ENCODE results near the gene CDON.
A peak's percentile ranks its signal among the peaks of the same experiment; 100 is the strongest.

Gene CDON

GRCh38 chr11:126062679-126063506 lies at the start of gene CDON:
Gene CDON (minus strand): TSS chr11:126062866. CDS start chr11:126023476, 39,390 bp downstream.
- DNase-seq = peak; percentile 58

GRCh38 chr11:126111458-126112116 lies 48.9 kb upstream of the CDON start:
- no peak for DNase-seq

GRCh38 chr11:126109941-126110731 lies 47.5 kb upstream of the CDON start:
- no peak for DNase-seq

GRCh38 chr11:126106594-126107328 lies 44.1 kb upstream of the CDON start:
- no peak for DNase-seq

GRCh38 chr11:126105748-126106080 lies 43.0 kb upstream of the CDON start:
- no peak for DNase-seq

- DNase-seq = no peak
These were observed 42.5 kb upstream of the CDON start for GRCh38 chr11:126105022-126105747.

- no peak for DNase-seq
These were observed 41.8 kb upstream of the CDON start for GRCh38 chr11:126104420-126104819.

- DNase-seq = no peak
These were observed 40.5 kb upstream of the CDON start for GRCh38 chr11:126103150-126103549.

- no peak for DNase-seq
These were observed 39.8 kb upstream of the CDON start for GRCh38 chr11:126102436-126102981.

- no peak for DNase-seq
These were observed 39.2 kb upstream of the CDON start for GRCh38 chr11:126101930-126102283.

GRCh38 chr11:126101251-126101929 lies 38.7 kb upstream of the CDON start:
- DNase-seq = no peak

- DNase-seq = no peak
These were observed 38.0 kb upstream of the CDON start for GRCh38 chr11:126100716-126101115.

- DNase-seq = no peak
These were observed 35.6 kb upstream of the CDON start for GRCh38 chr11:126098204-126098769.

- DNase-seq = no peak
These were observed 33.1 kb upstream of the CDON start for GRCh38 chr11:126095745-126096144.

- DNase-seq = no peak
These were observed 27.8 kb upstream of the CDON start for GRCh38 chr11:126090452-126090851.

- no peak for DNase-seq
These were observed 26.3 kb upstream of the CDON start for GRCh38 chr11:126088999-126089398.

GRCh38 chr11:126086248-126086647 lies 23.6 kb upstream of the CDON start:
- DNase-seq = no peak

GRCh38 chr11:126084608-126084912 lies 21.9 kb upstream of the CDON start:
- DNase-seq = no peak

GRCh38 chr11:126083829-126084607 lies 21.4 kb upstream of the CDON start:
- no peak for DNase-seq

Data from NCI-H1694 treated with DMSO at 0.1 percent for 48 hours (cell line).